Tibial nerve (tissue), 4 donors: ENCODE data around the gene TBX5. TPM values are rescaled to one million over a fixed set of nuclear protein-coding genes. Genes with fewer than 3 reads are reported as not detected.

ENCODE experiments used
- DNase-seq, 2 donors: peaks; one replicate each; pipeline ENCODE4 v3.0.0-alpha.2; 2019; ENCODE audit warnings: low spot score in 2 of 2
- H3K27ac ChIP-seq, 4 donors: fragments of 200-600 bp; sonication (generic) in 3 of 4; one replicate each; pipeline ENCODE4 v1.5.1; 2017 to 2019; ENCODE audit warnings: mild to moderate bottlenecking in 1 of 4
- H3K27me3 ChIP-seq, 2 donors: fragments of 200-600 bp; sonication (generic) in 1 of 2; one replicate each; pipeline versions ENCODE4 v1.5.1 to v1.6.0; 2017 to 2019
- H3K36me3 ChIP-seq, 3 donors: fragments of 200-600 bp; sonication (generic); one replicate each; pipeline ENCODE4 v1.5.1; 2018 to 2019
- H3K4me1 ChIP-seq, 4 donors: fragments of 200-600 bp; sonication (generic) in 3 of 4; one replicate each; pipeline ENCODE4 v1.5.1; 2017 to 2019
- H3K4me3 ChIP-seq, 4 donors: fragments of 200-600 bp; sonication (generic) in 3 of 4; one replicate each; pipeline ENCODE4 v1.5.1; 2017 to 2019; ENCODE audit warnings: mild to moderate bottlenecking in 1 of 4, moderate library complexity in 1 of 4
- H3K9me3 ChIP-seq, 4 donors: fragments of 200-600 bp; sonication (generic) in 3 of 4; one replicate each; pipeline ENCODE4 v1.5.1; 2017 to 2019
- CTCF ChIP-seq, 5 experiments: fragments of 200-600 bp in 3 of 5; fragments of 450-650 bp in 2 of 5; sonication (generic) in 3 of 5; IDR thresholded peaks; one replicate each; pipeline ENCODE4 v1.5.1; 2016 to 2019; ENCODE audit warnings: antibody characterized with exemption in 5 of 5, mild to moderate bottlenecking in 3 of 5, moderate library complexity in 2 of 5
- EP300 ChIP-seq, 2 donors: sonication (generic); formaldehyde crosslinking; IDR thresholded peaks; one replicate each; pipeline ENCODE4 v1.6.1; 2017; ENCODE audit warnings: antibody characterized with exemption in 2 of 2, mild to moderate bottlenecking in 1 of 2
- POLR2A ChIP-seq, 2 donors: fragments of 450-650 bp; IDR thresholded peaks; one replicate each; pipeline ENCODE4 v1.6.1; 2017; ENCODE audit warnings: antibody characterized with exemption in 2 of 2, mild to moderate bottlenecking in 2 of 2, moderate library complexity in 2 of 2
- WGBS, 2 donors: methylation state at CpG; one replicate each; pipeline ENCODE4 v1.1.5; 2018; 5-methylcytosine and 5-hydroxymethylcytosine counted together
- total RNA-seq, 4 donors: library from RNA; depleted of rRNA; stranded (reverse); fragments of >200 nt; gene quantifications; one replicate each; pipeline ENCODE4 v1.1.0, GENCODE V29; 2016

TBX5 gene
- total RNA-seq, 4 donors from 2014 or later = not detected

GRCh38 chr12:114400361-114400811 lies 5.6 kb downstream of the TBX5 start:
- Histone ChIP-seq H3K4me1 (peaks cover 0 to 43% (median 0%) of the 10 kb centered on the region in 4 donors), H3K4me3 (no peak overlapping the region), H3K36me3 (no peaks in the 10 kb centered on the region), H3K27ac (no peak overlapping the region), H3K9me3 (no peaks in the 10 kb centered on the region), H3K27me3 (peaks cover 0 to 99% of the 10 kb centered on the region in 2 donors)
- DNase-seq = no peak
- TF ChIP-seq CTCF (IDR thresholded peaks at IDR 0.05) (no peak), EP300 (IDR thresholded peaks at IDR 0.05) (no peak), POLR2A (IDR thresholded peaks at IDR 0.05) (no peak)
- 11% methylated on average over 31 of the region's 31 CpGs for WGBS, 2 donors

GRCh38 chr12:114399664-114400211 lies 6.2 kb downstream of the TBX5 start:
- Histone ChIP-seq H3K4me1 (peaks cover 0 to 36% (median 0%) of the 10 kb centered on the region in 4 donors), H3K9me3 (no peaks in the 10 kb centered on the region), H3K27me3 (peaks cover 0 to 99% of the 10 kb centered on the region in 2 donors), H3K36me3 (no peaks in the 10 kb centered on the region), H3K4me3 (no peak overlapping the region), H3K27ac (no peak overlapping the region)
- DNase-seq = no peak
- WGBS, 2 donors = 5 to 13% methylated on average over 27 to 30 of the region's 30 CpGs
- no peak for TF ChIP-seq POLR2A (IDR thresholded peaks at IDR 0.05)
- TF ChIP-seq EP300 (IDR thresholded peaks at IDR 0.05) = no peak
- TF ChIP-seq CTCF (IDR thresholded peaks at IDR 0.05) = no peak

- no peak overlapping the region for H3K27ac ChIP-seq
- DNase-seq = no peak
- peaks cover 0 to 24% (median 0%) of the 10 kb centered on the region in 4 donors for H3K4me1 ChIP-seq
- H3K27me3 ChIP-seq = peaks cover 0 to 98% of the 10 kb centered on the region in 2 donors
- WGBS, 2 donors = 6 to 8% methylated on average over 22 to 23 of the region's 23 CpGs
- TF ChIP-seq CTCF (IDR thresholded peaks at IDR 0.05) = no peak
- TF ChIP-seq EP300 (IDR thresholded peaks at IDR 0.05) = no peak
- TF ChIP-seq POLR2A (IDR thresholded peaks at IDR 0.05) = no peak
- H3K9me3 ChIP-seq = no peaks in the 10 kb centered on the region
- H3K36me3 ChIP-seq = no peaks in the 10 kb centered on the region
- H3K4me3 ChIP-seq = no peak overlapping the region
Observed at GRCh38 chr12:114397978-114398881, 7.7 kb downstream of the TBX5 start.

GRCh38 chr12:114396869-114397719 lies 8.8 kb downstream of the TBX5 start:
- Histone ChIP-seq H3K27me3 (peaks cover 0 to 93% of the 10 kb centered on the region in 2 donors), H3K9me3 (no peaks in the 10 kb centered on the region), H3K4me1 (peaks cover 0 to 20% (median 0%) of the 10 kb centered on the region in 4 donors), H3K4me3 (no peak overlapping the region), H3K27ac (no peak overlapping the region), H3K36me3 (no peaks in the 10 kb centered on the region)
- 3 to 5% methylated on average over 19 of the region's 19 CpGs for WGBS, 2 donors
- no peak for DNase-seq
- TF ChIP-seq POLR2A (IDR thresholded peaks at IDR 0.05) = no peak
- no peak for TF ChIP-seq EP300 (IDR thresholded peaks at IDR 0.05)
- TF ChIP-seq CTCF (IDR thresholded peaks at IDR 0.05) = no peak
